IMR-90 (cell line): Measurements from ENCODE around the gene CFAP90. TPM values are rescaled to one million over a fixed set of nuclear protein-coding genes. Genes with fewer than 3 reads are reported as not detected.

Experiments
- ATAC-seq: fragments of 200-7000 bp; cut with Tn5 transposase; 2 replicates; pipeline ENCODE4 v1.9.1; 2020; ENCODE audit warnings: low read depth, mild to moderate bottlenecking, moderate library complexity
- BruUV-seq: library from RNA; stranded (reverse); fragments of 400-500 nt; replicated peaks from 2 replicates; lab custom pipeline; 2021; lab: Mats Ljungman, UMichigan
- CTCF ChIA-PET: fragments of 300-600 bp; formaldehyde crosslinking; extraction: SDS; loops from one replicate; lab custom pipeline; 2021; ENCODE audit warnings: antibody characterized with exemption; lab: Yijun Ruan, JAX
- POLR2A ChIA-PET: fragments of 300-600 bp; sonication (Branson Sonifier 250); formaldehyde crosslinking; loops from one replicate; lab custom pipeline; 2022; ENCODE audit warnings: antibody characterized with exemption; ENCODE audit not compliant: unreplicated experiment; lab: Charles Lee
- DNase-seq: peaks from one replicate; pipeline ENCODE4 v3.0.0; 2013
- H2AFZ ChIP-seq: replicated peaks from 2 replicates; pipeline ENCODE3; 2013; ENCODE audit warnings: low read length, mild to moderate bottlenecking; ENCODE audit not compliant: poor library complexity
- H2AK5ac ChIP-seq: 2 replicates; pipeline ENCODE4 v1.6.1; 2013; ENCODE audit warnings: low read depth, low read length, inconsistent platforms
- H2AK9ac ChIP-seq: replicated peaks from 2 replicates; pipeline ENCODE3; 2013; ENCODE audit warnings: mild to moderate bottlenecking, low read depth, low read length, moderate library complexity; ENCODE audit not compliant: poor library complexity
- H2BK120ac ChIP-seq: 2 replicates; pipeline ENCODE4 v1.6.1; 2013; ENCODE audit warnings: low read depth, low read length, inconsistent platforms
- H2BK15ac ChIP-seq: 3 replicates; pipeline ENCODE4 v1.6.1; 2013; ENCODE audit warnings: low read depth, low read length, inconsistent platforms
- H2BK20ac ChIP-seq: 2 replicates; pipeline ENCODE4 v1.6.1; 2013; ENCODE audit warnings: low read depth, mild to moderate bottlenecking, inconsistent platforms, low read length, moderate library complexity
- H2BK5ac ChIP-seq: 2 replicates; pipeline ENCODE4 v1.6.1; 2013; ENCODE audit warnings: mild to moderate bottlenecking, low read depth, low read length, inconsistent platforms; ENCODE audit not compliant: poor library complexity, severe bottlenecking
- H3K14ac ChIP-seq: replicated peaks from 2 replicates; pipeline ENCODE4 v1.6.1; 2013; ENCODE audit warnings: low read depth, low read length, inconsistent platforms
- H3K18ac ChIP-seq: 2 replicates; pipeline ENCODE4 v1.6.1; 2013; ENCODE audit warnings: low read depth, low read length, control low read depth
- H3K23ac ChIP-seq: 2 replicates; pipeline ENCODE4 v1.6.1; 2013; ENCODE audit warnings: low read depth, low read length, inconsistent platforms
- H3K27ac ChIP-seq: 2 replicates; pipeline ENCODE4 v1.5.1; 2013; ENCODE audit warnings: mild to moderate bottlenecking, control low read depth, low read length; ENCODE audit not compliant: insufficient read depth
- H3K27me3 ChIP-seq: 2 replicates; pipeline ENCODE4 v1.6.1; 2013; ENCODE audit warnings: low read length; ENCODE audit not compliant: control insufficient read depth, insufficient read depth
- H3K36me3 ChIP-seq: 2 replicates; pipeline ENCODE4 v1.6.1; 2013; ENCODE audit warnings: low read length, mixed read lengths; ENCODE audit not compliant: control insufficient read depth, insufficient read depth
- H3K4ac ChIP-seq: 2 replicates; pipeline ENCODE4 v1.6.1; 2013; ENCODE audit warnings: low read depth, low read length, inconsistent platforms
- H3K4me1 ChIP-seq: 2 replicates; pipeline ENCODE4 v1.6.1; 2013; ENCODE audit warnings: low read length, mixed read lengths; ENCODE audit not compliant: control insufficient read depth, insufficient read depth
- H3K4me2 ChIP-seq: 2 replicates; pipeline ENCODE4 v1.6.1; 2013; ENCODE audit warnings: low read depth, mild to moderate bottlenecking, control low read depth, low read length, moderate library complexity
- H3K4me3 ChIP-seq: 2 replicates; pipeline ENCODE4 v1.5.1; 2013; ENCODE audit warnings: low read depth, mild to moderate bottlenecking, control low read depth, low read length, moderate library complexity; ENCODE audit not compliant: insufficient read depth
- H3K56ac ChIP-seq: 2 replicates; pipeline ENCODE4 v1.6.1; 2013; ENCODE audit warnings: low read length, inconsistent platforms; ENCODE audit not compliant: insufficient read depth; ENCODE audit errors: extremely low read depth
- H3K79me1 ChIP-seq, 2 experiments: 2 replicates each; pipeline ENCODE4 v1.6.1; 2013; ENCODE audit warnings: low read length in 2 of 2, inconsistent platforms in 1 of 2, low read depth in 1 of 2
- H3K9ac ChIP-seq: 2 replicates; pipeline ENCODE4 v1.6.1; 2013; ENCODE audit warnings: low read depth, low read length, control low read depth
- H3K9me1 ChIP-seq: 2 replicates; pipeline ENCODE4 v1.6.1; 2013; ENCODE audit warnings: low read length, inconsistent platforms; ENCODE audit not compliant: insufficient read depth
- H3K9me3 ChIP-seq: 2 replicates; pipeline ENCODE4 v1.6.1; 2013; ENCODE audit warnings: low read length; ENCODE audit not compliant: control insufficient read depth, insufficient read depth
- H4K20me1 ChIP-seq: 2 replicates; pipeline ENCODE4 v1.6.1; 2013; ENCODE audit warnings: low read length, inconsistent platforms; ENCODE audit not compliant: insufficient read depth
- H4K5ac ChIP-seq: 2 replicates; pipeline ENCODE4 v1.6.1; 2013; ENCODE audit warnings: mild to moderate bottlenecking, low read depth, low read length, control low read depth
- H4K8ac ChIP-seq, 2 experiments: 2 replicates each; pipeline ENCODE4 v1.6.1; 2013; ENCODE audit warnings: low read depth in 2 of 2, low read length in 2 of 2, control low read depth in 1 of 2, inconsistent platforms in 1 of 2
- H4K91ac ChIP-seq: 2 replicates; pipeline ENCODE4 v1.6.1; 2013; ENCODE audit warnings: low read depth, low read length, inconsistent platforms; ENCODE audit not compliant: insufficient read depth
- BHLHE40 ChIP-seq: fragments of 150-350 bp; IDR thresholded peaks from 2 replicates; pipeline ENCODE4 v1.6.1; 2016; ENCODE audit warnings: mild to moderate bottlenecking, low read depth, low read length
- CEBPB ChIP-seq: IDR thresholded peaks from 2 replicates; pipeline ENCODE4 v1.6.1; 2012; ENCODE audit warnings: low read depth, low read length, improper control_type of control experiment
- CHD1 ChIP-seq: IDR thresholded peaks from 2 replicates; pipeline ENCODE4 v1.6.1; 2012; ENCODE audit warnings: low read depth, low read length, improper control_type of control experiment
- MAFK ChIP-seq: IDR thresholded peaks from 2 replicates; pipeline ENCODE4 v1.6.1; 2012; ENCODE audit warnings: low read depth, low read length, improper control_type of control experiment
- MAZ ChIP-seq: IDR thresholded peaks from 2 replicates; pipeline ENCODE4 v1.6.1; 2012; ENCODE audit warnings: low read depth, mild to moderate bottlenecking, low read length, improper control_type of control experiment, moderate library complexity, borderline replicate concordance
- MXI1 ChIP-seq: IDR thresholded peaks from 2 replicates; pipeline ENCODE4 v1.6.1; 2012; ENCODE audit warnings: low read depth, mild to moderate bottlenecking, low read length, moderate library complexity, borderline replicate concordance
- RFX5 ChIP-seq: IDR thresholded peaks from 2 replicates; pipeline ENCODE4 v1.8.0; 2012; ENCODE audit warnings: low read depth, mild to moderate bottlenecking, low read length, moderate library complexity
- WGBS, 2 experiments: methylation state at CpG; one replicate each; pipeline versions ENCODE4 v1.1.5 to v1.1.7; 2013; ENCODE audit warnings: missing lambda C conversion rate in 2 of 2; ENCODE audit not compliant: insufficient read length in 1 of 2; ENCODE audit errors: extremely low coverage in 2 of 2; 5-methylcytosine and 5-hydroxymethylcytosine counted together
- dilution Hi-C: fragments of 300-500 bp; cut with HindIII; formaldehyde crosslinking; loops from one replicate; pipeline ENCODE4 v1.14.3; 2018; ENCODE audit warnings: low sequenced_read_pairs; ENCODE audit not compliant: unreplicated experiment
- in situ Hi-C: fragments of 300-500 bp; cut with MboI; formaldehyde crosslinking; loops from 3 replicates; pipeline ENCODE4 v1.14.3; 2019; ENCODE audit warnings: low sequenced_read_pairs, inconsistent platforms, mixed read lengths
- intact Hi-C: fragments of 100-400 bp; cut with micrococcal nuclease; formaldehyde crosslinking; loops from 2 replicates; pipeline ENCODE4 v1.10.0; 2022
- polyA plus RNA-seq, 3 experiments: library from polyadenylated mRNA; depleted of rRNA; stranded (reverse); fragments of >200 nt; gene quantifications; 2 replicates each; pipeline ENCODE4 v1.2.3, GENCODE V29; 2012; ENCODE audit warnings: low replicate concordance in 1 of 3
- total RNA-seq: library from RNA; depleted of rRNA; stranded (reverse); fragments of >200 nt; gene quantifications from 2 replicates; pipeline ENCODE4 v1.2.3, GENCODE V29; 2012
- TF ChIP-seq, protein P1 (sequence below): fragments of 150-350 bp; IDR thresholded peaks from 2 replicates; pipeline ENCODE4 v1.6.1; 2017; ENCODE audit warnings: mild to moderate bottlenecking, antibody characterized with exemption, low read length, low read depth

Gene CFAP90
- total and polyA plus RNA-seq, 2 of the 4 experiments (the other 2 are of a cell fraction): 0.09 TPM; not detected in 1

DNA sequence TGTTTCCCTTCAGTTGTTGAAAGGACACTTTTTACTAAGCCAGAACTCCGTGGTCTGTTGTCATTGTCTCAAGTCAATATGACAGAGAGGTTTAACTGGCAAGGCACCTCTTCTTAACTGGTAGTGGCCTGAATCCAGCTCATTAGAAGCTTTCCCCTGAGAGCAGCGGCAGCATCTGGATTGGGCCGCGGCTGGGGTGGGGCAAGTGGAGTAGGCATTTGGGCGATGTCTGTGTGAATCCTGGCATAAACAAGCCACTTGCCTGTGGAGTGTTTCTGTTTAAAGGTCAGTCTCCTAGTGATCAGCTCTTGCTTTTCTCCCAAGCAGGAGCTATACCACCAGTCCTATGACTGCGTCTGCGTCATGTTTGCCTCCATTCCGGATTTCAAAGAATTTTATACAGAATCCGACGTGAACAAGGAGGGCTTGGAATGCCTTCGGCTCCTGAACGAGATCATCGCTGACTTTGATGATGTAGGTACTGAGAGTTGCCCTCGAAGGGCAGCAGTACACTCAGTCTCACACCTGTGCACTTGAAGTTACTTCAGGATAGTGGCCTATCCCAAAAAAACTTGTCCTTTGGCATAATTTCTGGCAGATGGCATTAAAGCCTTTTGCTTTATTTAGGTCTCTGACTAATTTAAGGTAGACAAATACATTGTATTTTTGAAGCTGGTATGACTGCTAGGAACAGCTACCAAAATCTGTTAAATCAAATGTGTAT lies 48.9 kb downstream of the CFAP90 start:
- ATAC-seq (no peak), DNase-seq (no peak)
- Histone ChIP-seq H3K4ac (no peak overlapping the region), H3K79me1 (no peaks in the 10 kb centered on the region), H3K9ac (no peak overlapping the region), H2AK5ac (no peak overlapping the region), H2BK20ac (no peak overlapping the region), H3K9me3 (no peaks in the 10 kb centered on the region), H3K4me1 (no peaks in the 10 kb centered on the region), H2BK120ac (no peak overlapping the region), H2AK9ac (no peak overlapping the region), H4K5ac (no peak overlapping the region), H3K9me1 (no peaks in the 10 kb centered on the region), H4K20me1 (no peaks in the 10 kb centered on the region), H3K14ac (no peak overlapping the region), H3K4me3 (no peak overlapping the region), H4K91ac (no peak overlapping the region), H4K8ac (no peak overlapping the region), H3K27ac (no peak overlapping the region), H3K56ac (no peak overlapping the region), H3K36me3 (no peaks in the 10 kb centered on the region), H2AFZ (no peak overlapping the region), H3K18ac (no peak overlapping the region), H2BK15ac (no peak overlapping the region), H3K27me3 (no peaks in the 10 kb centered on the region), H3K4me2 (no peak overlapping the region), H2BK5ac (no peak overlapping the region), H3K23ac (no peak overlapping the region)
- 80% methylated on average over 8 of the region's 14 CpGs; no CpG with 5 or more reads in 1 of the 2 experiments for WGBS, 2 experiments
- no peak for TF ChIP-seq MXI1
- TF ChIP-seq, protein P1, sequence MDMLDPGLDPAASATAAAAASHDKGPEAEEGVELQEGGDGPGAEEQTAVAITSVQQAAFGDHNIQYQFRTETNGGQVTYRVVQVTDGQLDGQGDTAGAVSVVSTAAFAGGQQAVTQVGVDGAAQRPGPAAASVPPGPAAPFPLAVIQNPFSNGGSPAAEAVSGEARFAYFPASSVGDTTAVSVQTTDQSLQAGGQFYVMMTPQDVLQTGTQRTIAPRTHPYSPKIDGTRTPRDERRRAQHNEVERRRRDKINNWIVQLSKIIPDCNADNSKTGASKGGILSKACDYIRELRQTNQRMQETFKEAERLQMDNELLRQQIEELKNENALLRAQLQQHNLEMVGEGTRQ: no peak
- no peak for TF ChIP-seq RFX5
- no peak for TF ChIP-seq MAZ
- no peak for TF ChIP-seq CHD1
- no peak for TF ChIP-seq BHLHE40
- TF ChIP-seq CEBPB: no peak
- TF ChIP-seq MAFK: no peak
- no TSS peak for BruUV-seq
- ChIA-PET CTCF (no interaction called here), POLR2A (no interaction called here)
- in situ Hi-C loops: no loop called here
- intact Hi-C loops: no loop called here
- dilution Hi-C loops: no loop called here
